Cardiac muscle cell (in vitro differentiated cells and primary cell): Measurements from ENCODE around the gene UBL7. TPM values are rescaled to one million over a fixed set of nuclear protein-coding genes. Genes with fewer than 3 reads are reported as not detected.

Source experiments
- DNase-seq, 2 donors: peaks; one replicate each; pipeline versions ENCODE4 v3.0.0 to v3.0.0-alpha.2; 2010 to 2017; ENCODE audit warnings: low read depth in 1 of 2, low spot score in 1 of 2
- H3K27ac ChIP-seq: fragments of 200-600 bp; sonication (generic); 2 replicates; pipeline ENCODE4 v1.5.1; 2016
- H3K27me3 ChIP-seq: fragments of 200-600 bp; sonication (generic); 2 replicates; pipeline ENCODE4 v1.6.0; 2016; ENCODE audit warnings: control low read depth
- H3K36me3 ChIP-seq: fragments of 200-600 bp; sonication (generic); 2 replicates; pipeline ENCODE4 v1.5.1; 2016; ENCODE audit warnings: control low read depth
- H3K4me1 ChIP-seq: fragments of 200-600 bp; sonication (generic); 2 replicates; pipeline ENCODE4 v1.8.1; 2017; ENCODE audit warnings: low read depth, mild to moderate bottlenecking, mixed run types
- H3K4me3 ChIP-seq: fragments of 200-600 bp; sonication (generic); 2 replicates; pipeline ENCODE4 v1.5.1; 2016; ENCODE audit warnings: mild to moderate bottlenecking
- H3K9me3 ChIP-seq: fragments of 200-600 bp; sonication (generic); 2 replicates; pipeline ENCODE4 v1.5.1; 2017; ENCODE audit warnings: low read depth, mild to moderate bottlenecking, control low read depth
- polyA plus RNA-seq: library from polyadenylated mRNA; unstranded; fragments of >200 nt; fragmentation: Nextera tagmentation; extraction: Ambion mirVana; gene quantifications from 2 replicates; pipeline ENCODE4 v1.2.1, GENCODE V29; 2016
- total RNA-seq: library from RNA; depleted of rRNA; stranded (reverse); fragments of >200 nt; gene quantifications from 2 replicates; pipeline ENCODE4 v1.2.3, GENCODE V29; 2016
- TF ChIP-seq, protein P1 (sequence below): IDR thresholded peaks from 2 replicates; pipeline ENCODE4 v1.5.1; 2012; ENCODE audit warnings: low read depth, mild to moderate bottlenecking, low read length

UBL7 gene
- total and polyA plus RNA-seq, 2 experiments from 2014 or later, result 74.3 to 135 TPM

GRCh38 chr15:74425630-74426029 lies 35.3 kb downstream of the UBL7 start:
- TF ChIP-seq, protein P1, sequence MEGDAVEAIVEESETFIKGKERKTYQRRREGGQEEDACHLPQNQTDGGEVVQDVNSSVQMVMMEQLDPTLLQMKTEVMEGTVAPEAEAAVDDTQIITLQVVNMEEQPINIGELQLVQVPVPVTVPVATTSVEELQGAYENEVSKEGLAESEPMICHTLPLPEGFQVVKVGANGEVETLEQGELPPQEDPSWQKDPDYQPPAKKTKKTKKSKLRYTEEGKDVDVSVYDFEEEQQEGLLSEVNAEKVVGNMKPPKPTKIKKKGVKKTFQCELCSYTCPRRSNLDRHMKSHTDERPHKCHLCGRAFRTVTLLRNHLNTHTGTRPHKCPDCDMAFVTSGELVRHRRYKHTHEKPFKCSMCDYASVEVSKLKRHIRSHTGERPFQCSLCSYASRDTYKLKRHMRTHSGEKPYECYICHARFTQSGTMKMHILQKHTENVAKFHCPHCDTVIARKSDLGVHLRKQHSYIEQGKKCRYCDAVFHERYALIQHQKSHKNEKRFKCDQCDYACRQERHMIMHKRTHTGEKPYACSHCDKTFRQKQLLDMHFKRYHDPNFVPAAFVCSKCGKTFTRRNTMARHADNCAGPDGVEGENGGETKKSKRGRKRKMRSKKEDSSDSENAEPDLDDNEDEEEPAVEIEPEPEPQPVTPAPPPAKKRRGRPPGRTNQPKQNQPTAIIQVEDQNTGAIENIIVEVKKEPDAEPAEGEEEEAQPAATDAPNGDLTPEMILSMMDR, result no peak
- DNase-seq, result no peak
- Histone ChIP-seq H3K4me1 (peaks cover 37% of the 10 kb centered on the region), H3K9me3 (no peaks in the 10 kb centered on the region), H3K36me3 (no peaks in the 10 kb centered on the region), H3K4me3 (no peak overlapping the region), H3K27ac (no peak overlapping the region), H3K27me3 (no peaks in the 10 kb centered on the region)

DNA sequence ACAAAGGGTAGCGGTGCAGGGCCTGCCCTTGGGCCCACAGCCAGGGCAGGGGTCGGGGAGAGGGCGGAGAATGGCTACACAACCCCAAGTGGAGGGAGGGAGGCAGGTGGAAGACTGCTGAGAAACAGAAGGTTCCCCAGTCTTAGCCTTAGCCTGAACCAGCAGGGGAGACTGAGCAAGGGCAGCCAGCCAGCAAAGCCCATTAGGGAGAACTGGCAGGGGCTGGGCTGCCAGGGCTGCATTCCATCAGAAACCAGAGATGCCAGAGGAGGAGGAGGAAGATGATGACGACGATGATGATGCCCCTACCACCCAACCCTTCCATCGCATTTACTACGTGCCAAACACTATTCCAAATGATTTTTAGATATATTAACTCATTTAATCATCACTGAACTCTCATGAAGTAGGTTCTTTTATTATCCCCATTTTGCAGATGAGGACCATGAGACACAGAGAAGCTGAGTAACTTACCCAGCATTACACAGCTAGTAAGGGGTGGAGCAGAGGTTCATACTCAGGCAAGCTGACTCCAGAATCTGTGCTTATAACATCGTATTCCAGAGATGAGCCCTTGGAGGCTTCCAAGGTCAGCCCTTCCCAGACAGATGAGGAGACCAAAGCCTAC lies 35.9 kb downstream of the UBL7 start:
- H3K9me3 ChIP-seq, result no peaks in the 10 kb centered on the region
- no peaks in the 10 kb centered on the region for H3K27me3 ChIP-seq
- no peaks in the 10 kb centered on the region for H3K36me3 ChIP-seq
- peaks cover 43% of the 10 kb centered on the region for H3K4me1 ChIP-seq
- H3K4me3 ChIP-seq, result no peak overlapping the region
- TF ChIP-seq, protein P1, result no peak
- no peak overlapping the region for H3K27ac ChIP-seq
- no peak for DNase-seq

GRCh38 chr15:74423431-74424257 lies 37.3 kb downstream of the UBL7 start:
- no peak for DNase-seq

GRCh38 chr15:74422652-74423430 lies 38.1 kb downstream of the UBL7 start:
- Histone ChIP-seq H3K27ac (peak overlapping the region; percentile 87), H3K9me3 (no peaks in the 10 kb centered on the region), H3K4me3 (no peak overlapping the region), H3K27me3 (no peaks in the 10 kb centered on the region), H3K4me1 (peaks cover 39% of the 10 kb centered on the region), H3K36me3 (no peaks in the 10 kb centered on the region)
- TF ChIP-seq, protein P1, result no peak
- peak; percentile 21 to 60 for DNase-seq

More at GRCh38 chr15:74423431-74424257, 37.3 kb downstream of the UBL7 start:
- H3K4me1 ChIP-seq, result peaks cover 41% of the 10 kb centered on the region
- H3K36me3 ChIP-seq, result no peaks in the 10 kb centered on the region
- peak overlapping the region; percentile 87 for H3K27ac ChIP-seq
- no peaks in the 10 kb centered on the region for H3K9me3 ChIP-seq
- H3K27me3 ChIP-seq, result no peaks in the 10 kb centered on the region
- H3K4me3 ChIP-seq, result no peak overlapping the region
- TF ChIP-seq, protein P1, result no peak

DNA sequence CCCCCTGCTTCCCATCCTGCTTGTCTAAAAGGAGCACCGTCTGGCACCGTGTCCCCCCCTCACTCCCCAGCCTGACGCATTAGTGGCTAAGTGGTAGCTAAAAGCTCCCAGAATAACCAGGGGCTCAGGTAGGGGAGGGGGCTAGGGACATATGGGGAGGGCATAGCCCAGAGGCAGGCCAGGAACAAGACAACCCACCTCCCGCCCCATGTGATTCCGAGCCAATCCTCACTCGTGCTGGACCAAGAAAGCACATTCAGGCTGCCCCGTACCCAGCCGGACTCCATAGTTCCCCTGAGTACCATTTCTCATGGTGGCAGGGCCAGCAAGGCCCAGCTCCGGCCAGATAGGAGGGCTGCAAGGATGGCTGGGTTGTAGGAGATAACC lies 38.7 kb downstream of the UBL7 start:
- TF ChIP-seq, protein P1, result no peak
- Histone ChIP-seq H3K4me3 (no peak overlapping the region), H3K27ac (peak overlapping the region; percentile 87), H3K27me3 (no peaks in the 10 kb centered on the region), H3K36me3 (no peaks in the 10 kb centered on the region), H3K9me3 (no peaks in the 10 kb centered on the region), H3K4me1 (peaks cover 39% of the 10 kb centered on the region)
- DNase-seq, result peak in 1 of 2 donors; percentile 27
